SK-N-SH (cell line): ENCODE results near the gene TRIM71.

Experiments
- CTCF ChIP-seq: fragments of 200-600 bp; sonication (generic); IDR thresholded peaks from 2 replicates; pipeline ENCODE4 v1.6.1; 2017; ENCODE audit warnings: antibody characterized with exemption, mild to moderate bottlenecking, moderate library complexity
- EZH2phosphoT487 ChIP-seq: fragments of 200-600 bp; sonication (generic); IDR thresholded peaks from 2 replicates; pipeline ENCODE4 v1.6.1; 2017; ENCODE audit warnings: low read depth, mixed run types, mild to moderate bottlenecking, antibody characterized with exemption, moderate library complexity, borderline replicate concordance
- MXI1 ChIP-seq: IDR thresholded peaks from 2 replicates; pipeline ENCODE4 v1.6.1; 2012; ENCODE audit warnings: mild to moderate bottlenecking, low read depth, low read length, improper control_type of control experiment
- PBX3 ChIP-seq: IDR thresholded peaks from 2 replicates; pipeline ENCODE4; 2012
- POLR2AphosphoS5 ChIP-seq: IDR thresholded peaks from 2 replicates; pipeline ENCODE4 v1.6.1; 2012; ENCODE audit warnings: low read depth, low read length
- YY1 ChIP-seq: IDR thresholded peaks from 2 replicates; pipeline ENCODE4 v1.4.0; 2012; ENCODE audit warnings: low read depth, mild to moderate bottlenecking

GRCh38 chr3:32842987-32843386, 25.2 kb downstream of the TRIM71 start:
- no peak for TF ChIP-seq CTCF
- TF ChIP-seq YY1 = no peak
- no peak for TF ChIP-seq MXI1
- TF ChIP-seq EZH2phosphoT487 = no peak
- TF ChIP-seq PBX3 = no peak
- TF ChIP-seq POLR2AphosphoS5 = no peak
